GM18867 (cell line): Measurements from ENCODE around the gene FAM184B.
"Not testable (repeated sequence)": the region's sequence is repeated elsewhere in the genome, so short reads cannot be mapped to it uniquely, and the experiment has no call there.

Experiments used
- ATAC-seq: cut with Tn5 transposase; IDR thresholded peaks from one replicate; pipeline ENCODE4 v1.9.1; 2021; ENCODE audit warnings: mild to moderate bottlenecking, moderate library complexity; ENCODE audit not compliant: unreplicated experiment

FAM184B gene

GRCh38 chr4:17721496-17722355 is 59.7 kb downstream of the FAM184B start:
- ATAC-seq = no peak

DNA sequence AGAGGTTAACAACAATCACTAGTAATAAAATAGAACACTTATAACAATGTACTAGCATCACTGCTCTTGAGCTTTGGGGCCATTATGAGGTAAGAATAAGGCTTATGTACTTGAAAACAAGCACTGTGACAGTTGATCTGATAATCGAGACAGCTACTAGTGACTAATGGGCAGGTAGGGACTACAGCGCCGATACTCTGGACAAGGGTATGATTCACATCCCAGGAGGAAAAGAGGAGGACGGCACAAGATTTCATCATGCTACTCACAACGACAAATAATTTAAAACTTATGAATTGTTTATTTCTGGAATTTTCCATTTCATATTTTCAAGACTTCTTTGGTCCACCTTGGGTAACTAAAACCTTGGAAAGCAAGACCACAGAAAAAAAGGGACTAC is 62.3 kb downstream of the FAM184B start:
- no peak for ATAC-seq

DNA sequence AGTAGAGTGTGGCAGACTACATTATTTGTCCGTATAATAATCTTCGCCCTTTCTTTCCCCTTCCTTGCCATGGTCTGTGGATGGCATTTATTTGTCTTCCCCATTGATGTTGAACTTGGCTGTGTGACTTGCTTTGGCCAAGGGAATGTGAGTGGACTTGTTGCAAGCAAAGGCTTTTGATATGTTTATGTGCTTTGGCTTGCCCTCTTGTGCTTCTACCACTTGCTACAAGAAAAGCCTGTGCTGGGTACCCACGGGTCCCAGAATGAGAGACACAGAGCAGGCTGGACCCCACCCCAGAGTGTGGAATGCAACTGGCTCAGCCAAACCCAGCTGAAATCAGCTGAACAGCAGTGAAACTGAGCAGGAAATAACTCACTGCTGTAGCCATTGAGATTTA is 63.0 kb downstream of the FAM184B start:
- no peak for ATAC-seq

- ATAC-seq = no peak
Observed at GRCh38 chr4:17717301-17717700, 64.1 kb downstream of the FAM184B start.

DNA sequence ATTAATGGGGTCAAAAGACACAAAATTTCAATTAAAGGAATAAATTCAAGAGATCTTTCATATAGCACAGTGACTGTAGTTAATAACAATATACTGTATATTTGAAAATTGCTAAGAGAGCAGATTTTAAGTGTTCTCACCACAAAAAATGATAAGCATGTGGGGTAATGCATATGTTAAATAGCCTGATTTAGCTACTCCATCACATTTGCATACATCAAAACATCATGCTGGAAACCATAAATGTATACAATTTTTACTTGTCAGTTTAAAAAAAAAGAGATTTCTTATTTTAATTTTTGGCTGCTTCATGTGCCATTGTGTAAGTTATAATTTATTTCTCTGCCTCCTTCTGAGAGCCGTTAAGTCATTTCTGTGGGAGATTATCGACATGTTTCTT is 65.9 kb downstream of the FAM184B start:
- no peak for ATAC-seq

- no peak for ATAC-seq
Observed at GRCh38 chr4:17713779-17714178, 67.6 kb downstream of the FAM184B start.

GRCh38 chr4:17712166-17712565 is 69.3 kb downstream of the FAM184B start:
- ATAC-seq = no peak

DNA sequence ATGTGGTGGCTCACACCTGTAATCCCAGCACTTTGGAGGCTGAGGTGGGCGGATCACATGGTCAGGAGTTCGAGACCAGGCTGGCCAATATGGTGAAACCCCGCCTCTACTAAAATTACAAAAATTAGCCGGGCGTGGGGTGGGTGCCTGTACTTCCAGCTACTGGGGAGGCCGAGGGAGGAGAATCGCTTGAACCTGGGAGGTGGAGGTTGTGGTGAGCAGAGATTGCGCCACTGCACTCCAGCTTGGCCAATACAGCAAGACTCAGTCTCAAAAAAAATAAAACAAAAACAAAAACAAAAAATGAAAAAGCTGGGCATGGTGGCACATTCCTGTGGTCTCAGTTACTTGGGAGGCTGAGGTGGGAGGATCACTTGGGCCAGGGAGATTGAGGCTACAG is 70.2 kb downstream of the FAM184B start:
- not testable (repeated sequence) for ATAC-seq

GRCh38 chr4:17709763-17710068 is 71.7 kb downstream of the FAM184B start:
- ATAC-seq = no peak

GRCh38 chr4:17708992-17709762 is 72.2 kb downstream of the FAM184B start:
- no peak for ATAC-seq

- ATAC-seq = no peak
Observed at GRCh38 chr4:17707671-17708070, 73.8 kb downstream of the FAM184B start.

DNA sequence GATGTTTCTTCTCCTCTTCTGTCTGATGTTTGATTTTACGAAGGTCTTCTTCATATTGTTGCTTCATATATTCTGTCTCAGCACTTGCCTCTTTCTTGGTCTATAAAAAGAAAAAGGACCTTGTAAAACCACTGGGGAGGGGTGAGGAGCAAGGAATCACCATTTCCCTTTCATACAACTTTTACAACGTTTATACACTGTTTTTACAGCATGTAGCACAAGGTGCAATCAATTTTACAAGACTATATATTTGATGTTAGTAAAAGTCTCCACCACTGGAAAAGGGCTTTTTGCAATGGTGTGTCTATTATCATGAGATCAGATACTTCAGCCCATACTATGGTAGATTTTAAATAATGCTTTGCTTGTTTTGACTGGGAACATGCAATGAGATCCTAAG is 76.3 kb downstream of the FAM184B start:
- no peak for ATAC-seq

GRCh38 chr4:17704020-17704650 is 77.3 kb downstream of the FAM184B start:
- ATAC-seq = no peak

- no peak for ATAC-seq
Observed at GRCh38 chr4:17702641-17703040, 78.8 kb downstream of the FAM184B start.

GRCh38 chr4:17701882-17702281 is 79.5 kb downstream of the FAM184B start:
- no peak for ATAC-seq

GRCh38 chr4:17701138-17701839 is 80.1 kb downstream of the FAM184B start:
- no peak for ATAC-seq

DNA sequence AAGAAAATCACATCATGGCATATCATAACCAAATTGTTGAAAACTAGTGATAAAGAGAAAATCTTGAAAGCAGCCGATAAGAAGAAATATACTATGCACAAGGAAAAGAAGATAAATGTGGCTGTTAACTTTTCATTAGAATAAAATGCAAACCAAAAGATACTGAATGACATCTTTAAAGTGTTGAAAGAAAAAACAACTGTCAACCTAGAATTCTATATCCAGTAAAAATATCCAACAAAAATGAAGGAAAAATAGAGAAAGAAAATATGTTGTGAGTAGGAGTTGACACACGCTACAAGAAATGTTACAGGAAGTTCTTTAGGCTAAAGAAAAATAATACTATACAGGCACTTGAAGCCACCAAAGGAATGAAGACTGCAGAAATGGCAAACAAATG is 82.0 kb downstream of the FAM184B start:
- no peak for ATAC-seq

DNA sequence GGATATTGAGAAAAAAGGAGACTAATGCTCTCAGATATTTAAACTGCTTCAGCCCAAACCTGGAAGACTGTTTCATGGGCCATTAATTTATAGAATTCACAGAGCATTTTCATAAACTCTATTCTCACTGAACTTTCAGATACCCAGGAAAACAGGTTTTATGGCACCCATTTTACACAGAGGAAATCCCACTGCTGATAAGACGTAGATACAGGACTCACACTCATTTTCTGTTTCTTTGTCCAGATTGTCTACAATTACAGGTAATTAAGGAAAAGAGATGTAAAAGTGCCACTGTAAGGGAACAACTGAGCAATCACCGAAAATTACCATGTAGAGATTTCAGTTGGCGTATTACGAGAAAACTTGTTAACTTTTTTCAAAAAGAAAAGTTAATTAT is 83.3 kb downstream of the FAM184B start:
- no peak for ATAC-seq

- no peak for ATAC-seq
Observed at GRCh38 chr4:17695341-17695740, 86.1 kb downstream of the FAM184B start.

DNA sequence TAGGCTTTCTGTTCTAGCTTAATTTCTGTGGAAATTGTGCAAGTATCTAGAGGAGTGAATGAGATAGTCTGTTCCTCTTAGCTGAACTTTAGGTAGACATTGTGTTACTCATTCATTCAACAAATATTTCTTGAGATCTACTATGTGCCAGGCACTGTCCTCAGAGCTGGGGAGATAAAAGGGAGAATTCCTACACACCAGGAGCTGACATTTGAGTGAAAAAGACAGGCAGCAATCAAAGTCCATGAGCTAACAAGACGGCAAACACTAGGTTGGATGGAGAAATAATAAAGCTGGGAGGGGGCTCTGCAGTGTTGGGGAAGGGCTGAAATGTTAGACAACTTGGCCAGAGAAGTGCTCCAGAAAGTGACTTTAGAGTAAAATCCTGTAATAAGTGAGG is 86.9 kb downstream of the FAM184B start:
- ATAC-seq = no peak

GRCh38 chr4:17690898-17691297 is 90.5 kb downstream of the FAM184B start:
- no peak for ATAC-seq
